IMR-90 (cell line): ENCODE measurements around the gene RMDN2. TPM values are rescaled to one million over a fixed set of nuclear protein-coding genes. Genes with fewer than 3 reads are reported as not detected.

ENCODE experiments used
- ATAC-seq: fragments of 200-7000 bp; cut with Tn5 transposase; 2 replicates; pipeline ENCODE4 v1.9.1; 2020; ENCODE audit warnings: low read depth, mild to moderate bottlenecking, moderate library complexity
- BruUV-seq: library from RNA; stranded (reverse); fragments of 400-500 nt; replicated peaks from 2 replicates; lab custom pipeline; 2021; lab: Mats Ljungman, UMichigan
- CTCF ChIA-PET: fragments of 300-600 bp; formaldehyde crosslinking; extraction: SDS; loops from one replicate; lab custom pipeline; 2021; ENCODE audit warnings: antibody characterized with exemption; lab: Yijun Ruan, JAX
- POLR2A ChIA-PET: fragments of 300-600 bp; sonication (Branson Sonifier 250); formaldehyde crosslinking; loops from one replicate; lab custom pipeline; 2022; ENCODE audit warnings: antibody characterized with exemption; ENCODE audit not compliant: unreplicated experiment; lab: Charles Lee
- DNase-seq: peaks from one replicate; pipeline ENCODE4 v3.0.0; 2013
- H2AFZ ChIP-seq: replicated peaks from 2 replicates; pipeline ENCODE3; 2013; ENCODE audit warnings: low read length, mild to moderate bottlenecking; ENCODE audit not compliant: poor library complexity
- H2AK5ac ChIP-seq: 2 replicates; pipeline ENCODE4 v1.6.1; 2013; ENCODE audit warnings: low read depth, low read length, inconsistent platforms
- H2AK9ac ChIP-seq: replicated peaks from 2 replicates; pipeline ENCODE3; 2013; ENCODE audit warnings: mild to moderate bottlenecking, low read depth, low read length, moderate library complexity; ENCODE audit not compliant: poor library complexity
- H2BK120ac ChIP-seq: 2 replicates; pipeline ENCODE4 v1.6.1; 2013; ENCODE audit warnings: low read depth, low read length, inconsistent platforms
- H2BK15ac ChIP-seq: 3 replicates; pipeline ENCODE4 v1.6.1; 2013; ENCODE audit warnings: low read depth, low read length, inconsistent platforms
- H2BK20ac ChIP-seq: 2 replicates; pipeline ENCODE4 v1.6.1; 2013; ENCODE audit warnings: low read depth, mild to moderate bottlenecking, inconsistent platforms, low read length, moderate library complexity
- H2BK5ac ChIP-seq: 2 replicates; pipeline ENCODE4 v1.6.1; 2013; ENCODE audit warnings: mild to moderate bottlenecking, low read depth, low read length, inconsistent platforms; ENCODE audit not compliant: poor library complexity, severe bottlenecking
- H3K14ac ChIP-seq: replicated peaks from 2 replicates; pipeline ENCODE4 v1.6.1; 2013; ENCODE audit warnings: low read depth, low read length, inconsistent platforms
- H3K18ac ChIP-seq: 2 replicates; pipeline ENCODE4 v1.6.1; 2013; ENCODE audit warnings: low read depth, low read length, control low read depth
- H3K23ac ChIP-seq: 2 replicates; pipeline ENCODE4 v1.6.1; 2013; ENCODE audit warnings: low read depth, low read length, inconsistent platforms
- H3K27ac ChIP-seq: 2 replicates; pipeline ENCODE4 v1.5.1; 2013; ENCODE audit warnings: mild to moderate bottlenecking, control low read depth, low read length; ENCODE audit not compliant: insufficient read depth
- H3K27me3 ChIP-seq: 2 replicates; pipeline ENCODE4 v1.6.1; 2013; ENCODE audit warnings: low read length; ENCODE audit not compliant: control insufficient read depth, insufficient read depth
- H3K36me3 ChIP-seq: 2 replicates; pipeline ENCODE4 v1.6.1; 2013; ENCODE audit warnings: low read length, mixed read lengths; ENCODE audit not compliant: control insufficient read depth, insufficient read depth
- H3K4ac ChIP-seq: 2 replicates; pipeline ENCODE4 v1.6.1; 2013; ENCODE audit warnings: low read depth, low read length, inconsistent platforms
- H3K4me1 ChIP-seq: 2 replicates; pipeline ENCODE4 v1.6.1; 2013; ENCODE audit warnings: low read length, mixed read lengths; ENCODE audit not compliant: control insufficient read depth, insufficient read depth
- H3K4me2 ChIP-seq: 2 replicates; pipeline ENCODE4 v1.6.1; 2013; ENCODE audit warnings: low read depth, mild to moderate bottlenecking, control low read depth, low read length, moderate library complexity
- H3K4me3 ChIP-seq: 2 replicates; pipeline ENCODE4 v1.5.1; 2013; ENCODE audit warnings: low read depth, mild to moderate bottlenecking, control low read depth, low read length, moderate library complexity; ENCODE audit not compliant: insufficient read depth
- H3K56ac ChIP-seq: 2 replicates; pipeline ENCODE4 v1.6.1; 2013; ENCODE audit warnings: low read length, inconsistent platforms; ENCODE audit not compliant: insufficient read depth; ENCODE audit errors: extremely low read depth
- H3K79me1 ChIP-seq, 2 experiments: 2 replicates each; pipeline ENCODE4 v1.6.1; 2013; ENCODE audit warnings: low read length in 2 of 2, inconsistent platforms in 1 of 2, low read depth in 1 of 2
- H3K9ac ChIP-seq: 2 replicates; pipeline ENCODE4 v1.6.1; 2013; ENCODE audit warnings: low read depth, low read length, control low read depth
- H3K9me1 ChIP-seq: 2 replicates; pipeline ENCODE4 v1.6.1; 2013; ENCODE audit warnings: low read length, inconsistent platforms; ENCODE audit not compliant: insufficient read depth
- H3K9me3 ChIP-seq: 2 replicates; pipeline ENCODE4 v1.6.1; 2013; ENCODE audit warnings: low read length; ENCODE audit not compliant: control insufficient read depth, insufficient read depth
- H4K20me1 ChIP-seq: 2 replicates; pipeline ENCODE4 v1.6.1; 2013; ENCODE audit warnings: low read length, inconsistent platforms; ENCODE audit not compliant: insufficient read depth
- H4K5ac ChIP-seq: 2 replicates; pipeline ENCODE4 v1.6.1; 2013; ENCODE audit warnings: mild to moderate bottlenecking, low read depth, low read length, control low read depth
- H4K8ac ChIP-seq, 2 experiments: 2 replicates each; pipeline ENCODE4 v1.6.1; 2013; ENCODE audit warnings: low read depth in 2 of 2, low read length in 2 of 2, control low read depth in 1 of 2, inconsistent platforms in 1 of 2
- H4K91ac ChIP-seq: 2 replicates; pipeline ENCODE4 v1.6.1; 2013; ENCODE audit warnings: low read depth, low read length, inconsistent platforms; ENCODE audit not compliant: insufficient read depth
- BHLHE40 ChIP-seq: fragments of 150-350 bp; IDR thresholded peaks from 2 replicates; pipeline ENCODE4 v1.6.1; 2016; ENCODE audit warnings: mild to moderate bottlenecking, low read depth, low read length
- CEBPB ChIP-seq: IDR thresholded peaks from 2 replicates; pipeline ENCODE4 v1.6.1; 2012; ENCODE audit warnings: low read depth, low read length, improper control_type of control experiment
- CHD1 ChIP-seq: IDR thresholded peaks from 2 replicates; pipeline ENCODE4 v1.6.1; 2012; ENCODE audit warnings: low read depth, low read length, improper control_type of control experiment
- MAZ ChIP-seq: IDR thresholded peaks from 2 replicates; pipeline ENCODE4 v1.6.1; 2012; ENCODE audit warnings: low read depth, mild to moderate bottlenecking, low read length, improper control_type of control experiment, moderate library complexity, borderline replicate concordance
- MXI1 ChIP-seq: IDR thresholded peaks from 2 replicates; pipeline ENCODE4 v1.6.1; 2012; ENCODE audit warnings: low read depth, mild to moderate bottlenecking, low read length, moderate library complexity, borderline replicate concordance
- NFE2L2 ChIP-seq: fragments of 150-350 bp; IDR thresholded peaks from 2 replicates; pipeline ENCODE4 v1.6.1; 2016; ENCODE audit warnings: low read depth, mild to moderate bottlenecking, low read length
- SMC3 ChIP-seq: fragments of 150-350 bp; IDR thresholded peaks from 2 replicates; pipeline ENCODE4 v1.6.1; 2016; ENCODE audit warnings: low read depth, mild to moderate bottlenecking, antibody characterized with exemption, low read length, moderate library complexity
- WGBS, 2 experiments: methylation state at CpG; one replicate each; pipeline versions ENCODE4 v1.1.5 to v1.1.7; 2013; ENCODE audit warnings: missing lambda C conversion rate in 2 of 2; ENCODE audit not compliant: insufficient read length in 1 of 2; ENCODE audit errors: extremely low coverage in 2 of 2; 5-methylcytosine and 5-hydroxymethylcytosine counted together
- dilution Hi-C: fragments of 300-500 bp; cut with HindIII; formaldehyde crosslinking; loops from one replicate; pipeline ENCODE4 v1.14.3; 2018; ENCODE audit warnings: low sequenced_read_pairs; ENCODE audit not compliant: unreplicated experiment
- in situ Hi-C: fragments of 300-500 bp; cut with MboI; formaldehyde crosslinking; loops from 3 replicates; pipeline ENCODE4 v1.14.3; 2019; ENCODE audit warnings: low sequenced_read_pairs, inconsistent platforms, mixed read lengths
- intact Hi-C: fragments of 100-400 bp; cut with micrococcal nuclease; formaldehyde crosslinking; loops from 2 replicates; pipeline ENCODE4 v1.10.0; 2022
- polyA plus RNA-seq, 3 experiments: library from polyadenylated mRNA; depleted of rRNA; stranded (reverse); fragments of >200 nt; gene quantifications; 2 replicates each; pipeline ENCODE4 v1.2.3, GENCODE V29; 2012; ENCODE audit warnings: low replicate concordance in 1 of 3
- total RNA-seq: library from RNA; depleted of rRNA; stranded (reverse); fragments of >200 nt; gene quantifications from 2 replicates; pipeline ENCODE4 v1.2.3, GENCODE V29; 2012
- TF ChIP-seq, protein P1 (sequence below): conservative IDR thresholded peaks from 2 replicates; pipeline ENCODE4 v1.5.1; 2012; ENCODE audit warnings: mild to moderate bottlenecking, low read depth, low read length, improper control_type of control experiment
- TF ChIP-seq, protein P2 (sequence below): fragments of 150-350 bp; IDR thresholded peaks from 2 replicates; pipeline ENCODE4 v1.6.1; 2017; ENCODE audit warnings: mild to moderate bottlenecking, antibody characterized with exemption, low read length, low read depth
- TF ChIP-seq, protein P3 (sequence below): fragments of 150-350 bp; IDR thresholded peaks from 2 replicates; pipeline ENCODE4 v1.6.1; 2016; ENCODE audit warnings: low read depth, mild to moderate bottlenecking, low read length, moderate library complexity, borderline replicate concordance

Gene RMDN2
- total and polyA plus RNA-seq, 2 of the 4 experiments (the other 2 are of a cell fraction) = 2.3 to 3.0 TPM

DNA sequence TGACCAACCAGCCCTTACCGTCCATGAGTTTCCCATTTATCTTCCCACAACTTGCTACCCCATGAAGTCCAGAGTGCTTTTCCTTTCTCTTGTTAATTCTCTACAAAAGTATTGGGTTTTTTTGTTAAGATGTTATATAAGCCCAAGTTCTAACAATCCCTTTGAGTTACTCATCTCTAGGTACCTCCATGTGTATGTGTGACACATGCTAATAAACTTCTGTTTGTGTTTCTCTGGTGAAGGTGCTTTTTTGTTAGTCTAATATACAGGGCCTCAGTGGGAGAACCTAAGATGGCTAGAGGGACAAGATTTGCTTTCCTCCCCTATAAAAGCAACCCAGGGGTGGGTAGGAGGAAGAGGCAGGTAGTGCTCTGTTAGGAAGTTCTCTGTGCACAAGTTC is 31.8 kb upstream of the RMDN2 start (continued):
- TF ChIP-seq, protein P1, sequence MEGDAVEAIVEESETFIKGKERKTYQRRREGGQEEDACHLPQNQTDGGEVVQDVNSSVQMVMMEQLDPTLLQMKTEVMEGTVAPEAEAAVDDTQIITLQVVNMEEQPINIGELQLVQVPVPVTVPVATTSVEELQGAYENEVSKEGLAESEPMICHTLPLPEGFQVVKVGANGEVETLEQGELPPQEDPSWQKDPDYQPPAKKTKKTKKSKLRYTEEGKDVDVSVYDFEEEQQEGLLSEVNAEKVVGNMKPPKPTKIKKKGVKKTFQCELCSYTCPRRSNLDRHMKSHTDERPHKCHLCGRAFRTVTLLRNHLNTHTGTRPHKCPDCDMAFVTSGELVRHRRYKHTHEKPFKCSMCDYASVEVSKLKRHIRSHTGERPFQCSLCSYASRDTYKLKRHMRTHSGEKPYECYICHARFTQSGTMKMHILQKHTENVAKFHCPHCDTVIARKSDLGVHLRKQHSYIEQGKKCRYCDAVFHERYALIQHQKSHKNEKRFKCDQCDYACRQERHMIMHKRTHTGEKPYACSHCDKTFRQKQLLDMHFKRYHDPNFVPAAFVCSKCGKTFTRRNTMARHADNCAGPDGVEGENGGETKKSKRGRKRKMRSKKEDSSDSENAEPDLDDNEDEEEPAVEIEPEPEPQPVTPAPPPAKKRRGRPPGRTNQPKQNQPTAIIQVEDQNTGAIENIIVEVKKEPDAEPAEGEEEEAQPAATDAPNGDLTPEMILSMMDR = no peak

DNA sequence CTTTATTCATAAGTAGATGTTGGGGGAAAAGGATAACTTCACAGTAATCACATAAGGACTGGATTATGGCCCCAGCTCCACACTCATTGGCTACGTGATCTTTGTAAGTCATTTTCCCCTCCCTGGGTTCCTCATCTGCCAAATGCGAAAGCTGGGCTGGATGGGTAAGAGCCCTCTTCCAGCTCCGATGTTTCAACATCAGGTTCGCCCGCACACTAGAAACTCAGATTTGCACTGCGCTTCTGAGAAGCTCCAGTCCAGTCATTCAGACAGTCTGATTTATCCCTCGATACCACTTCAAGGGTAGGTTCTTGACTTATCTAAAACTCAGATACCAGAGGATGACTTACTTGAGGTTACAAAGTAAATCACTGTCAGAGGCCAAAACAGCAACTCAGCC is 31.0 kb upstream of the RMDN2 start:
- no peak overlapping the region for H4K5ac ChIP-seq
- no peak overlapping the region for H2AFZ ChIP-seq
- no peak overlapping the region for H3K4me2 ChIP-seq
- TF ChIP-seq, protein P2, sequence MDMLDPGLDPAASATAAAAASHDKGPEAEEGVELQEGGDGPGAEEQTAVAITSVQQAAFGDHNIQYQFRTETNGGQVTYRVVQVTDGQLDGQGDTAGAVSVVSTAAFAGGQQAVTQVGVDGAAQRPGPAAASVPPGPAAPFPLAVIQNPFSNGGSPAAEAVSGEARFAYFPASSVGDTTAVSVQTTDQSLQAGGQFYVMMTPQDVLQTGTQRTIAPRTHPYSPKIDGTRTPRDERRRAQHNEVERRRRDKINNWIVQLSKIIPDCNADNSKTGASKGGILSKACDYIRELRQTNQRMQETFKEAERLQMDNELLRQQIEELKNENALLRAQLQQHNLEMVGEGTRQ = no peak
- no peak for TF ChIP-seq MXI1
- TF ChIP-seq BHLHE40 = no peak
- no peak for TF ChIP-seq CHD1
- TF ChIP-seq SMC3 = no peak
- TF ChIP-seq CEBPB = no peak
- TF ChIP-seq, protein P3, sequence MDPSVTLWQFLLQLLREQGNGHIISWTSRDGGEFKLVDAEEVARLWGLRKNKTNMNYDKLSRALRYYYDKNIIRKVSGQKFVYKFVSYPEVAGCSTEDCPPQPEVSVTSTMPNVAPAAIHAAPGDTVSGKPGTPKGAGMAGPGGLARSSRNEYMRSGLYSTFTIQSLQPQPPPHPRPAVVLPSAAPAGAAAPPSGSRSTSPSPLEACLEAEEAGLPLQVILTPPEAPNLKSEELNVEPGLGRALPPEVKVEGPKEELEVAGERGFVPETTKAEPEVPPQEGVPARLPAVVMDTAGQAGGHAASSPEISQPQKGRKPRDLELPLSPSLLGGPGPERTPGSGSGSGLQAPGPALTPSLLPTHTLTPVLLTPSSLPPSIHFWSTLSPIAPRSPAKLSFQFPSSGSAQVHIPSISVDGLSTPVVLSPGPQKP = no peak
- no peak for TF ChIP-seq MAZ
- no peak for TF ChIP-seq NFE2L2
- BruUV-seq = no TSS peak
- H3K27ac ChIP-seq = no peak overlapping the region
- H3K23ac ChIP-seq = no peak overlapping the region
- no peaks in the 10 kb centered on the region for H3K9me3 ChIP-seq
- no peak overlapping the region for H4K91ac ChIP-seq
- H4K8ac ChIP-seq = 0 out of 4 replicates have a peak overlapping the region, but pooled peaks of 1 of the 2 experiments have one; percentile 41
- H3K9ac ChIP-seq = no peak overlapping the region
- H3K79me1 ChIP-seq = no peaks in the 10 kb centered on the region
- DNase-seq = no peak
- H2BK120ac ChIP-seq = no peak overlapping the region
- H3K18ac ChIP-seq = no peak overlapping the region
- ChIA-PET POLR2A (interaction anchor here (0.6 kb wide), 1 partner anchor 29 kb away, joined by 3 read pairs; no protein-coding TSS in a partner anchor), CTCF (interaction anchor here (0.6 kb wide), 1 partner anchor 1003 kb away, joined by 4 read pairs; no protein-coding TSS in a partner anchor)
- H2AK5ac ChIP-seq = no peak overlapping the region
- no peak overlapping the region for H3K4me3 ChIP-seq
- no peaks in the 10 kb centered on the region for H3K27me3 ChIP-seq
- no peak overlapping the region for H3K4ac ChIP-seq
- no peaks in the 10 kb centered on the region for H4K20me1 ChIP-seq
- H2BK20ac ChIP-seq = no peak overlapping the region
- no peak for ATAC-seq
- no peak overlapping the region for H2BK15ac ChIP-seq
- no peak overlapping the region for H3K14ac ChIP-seq
- 88% methylated on average over 5 of the region's 7 CpGs; no CpG with 5 or more reads in 1 of the 2 experiments for WGBS, 2 experiments
- intact Hi-C loops = loop anchor here (10.0 kb wide), 1 partner anchor 729 kb away; no protein-coding TSS in a partner anchor
- no peaks in the 10 kb centered on the region for H3K9me1 ChIP-seq
- no peak overlapping the region for H2AK9ac ChIP-seq
- H3K4me1 ChIP-seq = no peaks in the 10 kb centered on the region
- no peaks in the 10 kb centered on the region for H3K36me3 ChIP-seq
- dilution Hi-C loops = no loop called here
- no peak overlapping the region for H3K56ac ChIP-seq
- no peak overlapping the region for H2BK5ac ChIP-seq
- in situ Hi-C loops = loop anchor here (25.0 kb wide), 1 partner anchor 732 kb away; the partner anchor contains the start of gene EIF2AK2
